NCI-H69 (cell line): Measurements from ENCODE around the gene ARMC9.
"Not testable (repeated sequence)": the region's sequence is repeated elsewhere in the genome, so short reads cannot be mapped to it uniquely, and the experiment has no call there.

Experiments
- DNase-seq: peaks from one replicate; lab custom pipeline; 2025; lab: John Stamatoyannopoulos, UW

The ARMC9 gene

GRCh38 chr2:231183851-231184250 is 14.6 kb upstream of the ARMC9 start:
- DNase-seq, result no peak

- no peak for DNase-seq
Measured at GRCh38 chr2:231184319-231184718, 14.1 kb upstream of the ARMC9 start.

- DNase-seq, result no peak
Measured at GRCh38 chr2:231185050-231185725, 13.2 kb upstream of the ARMC9 start.

GRCh38 chr2:231185886-231186285 is 12.5 kb upstream of the ARMC9 start:
- DNase-seq, result no peak

GRCh38 chr2:231186325-231186724 is 12.1 kb upstream of the ARMC9 start:
- no peak for DNase-seq

- DNase-seq, result no peak
Measured at GRCh38 chr2:231187736-231188505, 10.5 kb upstream of the ARMC9 start.

GRCh38 chr2:231188506-231189170 is 9.8 kb upstream of the ARMC9 start:
- no peak for DNase-seq

- DNase-seq, result no peak
Measured at GRCh38 chr2:231189171-231189530, 9.3 kb upstream of the ARMC9 start.

- DNase-seq, result no peak
Measured at GRCh38 chr2:231189571-231190495, 8.6 kb upstream of the ARMC9 start.

GRCh38 chr2:231190531-231191197 is 7.8 kb upstream of the ARMC9 start:
- peak; percentile 49 for DNase-seq

GRCh38 chr2:231191896-231192872 is 6.2 kb upstream of the ARMC9 start:
- peak; percentile 15 for DNase-seq

- DNase-seq, result no peak
Measured at GRCh38 chr2:231193216-231193615, 5.2 kb upstream of the ARMC9 start.

GRCh38 chr2:231196592-231196991 is 1.8 kb upstream of the ARMC9 start:
- no peak for DNase-seq

GRCh38 chr2:231197196-231197595 is 1.2 kb upstream of the ARMC9 start:
- DNase-seq, result not testable (repeated sequence)

- peak; percentile 5 for DNase-seq
Measured at GRCh38 chr2:231197706-231198290, 633 bp upstream of the ARMC9 start.

- DNase-seq, result no peak
Measured at GRCh38 chr2:231199219-231199618, 788 bp downstream of the ARMC9 start.

GRCh38 chr2:231200805-231201474 is 2.5 kb downstream of the ARMC9 start:
- no peak for DNase-seq

GRCh38 chr2:231201475-231201814 is 3.0 kb downstream of the ARMC9 start:
- DNase-seq, result no peak

- no peak for DNase-seq
Measured at GRCh38 chr2:231203087-231203486, 4.7 kb downstream of the ARMC9 start.
